ENCODE data around the gene NADK2. TPM values are rescaled to one million over a fixed set of nuclear protein-coding genes. Genes with fewer than 3 reads are reported as not detected.

Gene NADK2, protein sequence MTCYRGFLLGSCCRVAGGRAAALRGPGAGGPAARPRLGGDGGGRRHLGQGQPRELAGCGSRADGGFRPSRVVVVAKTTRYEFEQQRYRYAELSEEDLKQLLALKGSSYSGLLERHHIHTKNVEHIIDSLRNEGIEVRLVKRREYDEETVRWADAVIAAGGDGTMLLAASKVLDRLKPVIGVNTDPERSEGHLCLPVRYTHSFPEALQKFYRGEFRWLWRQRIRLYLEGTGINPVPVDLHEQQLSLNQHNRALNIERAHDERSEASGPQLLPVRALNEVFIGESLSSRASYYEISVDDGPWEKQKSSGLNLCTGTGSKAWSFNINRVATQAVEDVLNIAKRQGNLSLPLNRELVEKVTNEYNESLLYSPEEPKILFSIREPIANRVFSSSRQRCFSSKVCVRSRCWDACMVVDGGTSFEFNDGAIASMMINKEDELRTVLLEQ
- 57.0 TPM for total RNA-seq

DNA sequence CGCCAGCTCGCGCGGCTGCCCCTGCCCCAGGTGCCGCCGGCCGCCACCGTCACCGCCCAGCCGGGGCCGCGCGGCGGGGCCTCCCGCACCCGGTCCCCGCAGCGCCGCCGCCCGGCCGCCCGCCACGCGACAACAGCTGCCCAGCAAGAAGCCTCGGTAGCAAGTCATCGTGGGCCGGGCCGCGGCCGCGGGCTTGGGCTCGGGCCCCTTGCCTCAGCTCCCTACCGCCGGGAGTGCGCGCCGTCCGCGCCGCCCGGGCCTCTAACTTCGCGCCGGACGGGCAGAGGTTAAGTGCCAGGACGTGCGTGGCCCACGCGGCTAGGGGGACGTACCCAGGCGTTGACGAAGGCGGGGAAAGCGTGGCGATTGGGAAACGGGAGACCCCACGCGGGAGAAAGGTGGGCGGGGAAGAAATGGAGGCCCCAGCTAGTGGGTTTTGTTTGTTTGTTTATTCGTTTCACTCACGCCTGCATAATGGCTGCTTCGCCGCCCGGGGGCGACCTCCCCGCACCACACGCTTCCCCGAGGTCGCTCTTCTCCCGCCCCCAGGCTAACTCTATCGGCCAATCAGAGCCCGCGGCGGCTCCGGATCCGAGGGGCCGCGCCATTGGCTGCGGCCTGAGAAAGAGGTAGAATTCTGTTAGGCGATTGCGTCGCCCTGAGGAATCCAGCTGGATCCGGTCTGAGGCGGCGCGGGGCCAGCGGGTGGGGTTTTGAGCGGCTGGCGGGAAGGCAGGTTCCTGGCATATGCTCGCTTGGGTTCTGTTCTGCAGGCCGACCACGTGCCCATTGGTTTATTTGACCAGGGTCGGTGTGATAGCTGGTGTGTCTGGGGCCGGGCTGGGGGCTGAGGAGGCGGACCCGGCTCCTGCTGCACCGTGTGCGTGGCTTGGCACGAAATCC is at the start of gene NADK2:
Gene NADK2 (minus strand): TSS at position 295 of the 903 bp plus-strand sequence. CDS start 127 bp downstream, at position 168.

DNA sequence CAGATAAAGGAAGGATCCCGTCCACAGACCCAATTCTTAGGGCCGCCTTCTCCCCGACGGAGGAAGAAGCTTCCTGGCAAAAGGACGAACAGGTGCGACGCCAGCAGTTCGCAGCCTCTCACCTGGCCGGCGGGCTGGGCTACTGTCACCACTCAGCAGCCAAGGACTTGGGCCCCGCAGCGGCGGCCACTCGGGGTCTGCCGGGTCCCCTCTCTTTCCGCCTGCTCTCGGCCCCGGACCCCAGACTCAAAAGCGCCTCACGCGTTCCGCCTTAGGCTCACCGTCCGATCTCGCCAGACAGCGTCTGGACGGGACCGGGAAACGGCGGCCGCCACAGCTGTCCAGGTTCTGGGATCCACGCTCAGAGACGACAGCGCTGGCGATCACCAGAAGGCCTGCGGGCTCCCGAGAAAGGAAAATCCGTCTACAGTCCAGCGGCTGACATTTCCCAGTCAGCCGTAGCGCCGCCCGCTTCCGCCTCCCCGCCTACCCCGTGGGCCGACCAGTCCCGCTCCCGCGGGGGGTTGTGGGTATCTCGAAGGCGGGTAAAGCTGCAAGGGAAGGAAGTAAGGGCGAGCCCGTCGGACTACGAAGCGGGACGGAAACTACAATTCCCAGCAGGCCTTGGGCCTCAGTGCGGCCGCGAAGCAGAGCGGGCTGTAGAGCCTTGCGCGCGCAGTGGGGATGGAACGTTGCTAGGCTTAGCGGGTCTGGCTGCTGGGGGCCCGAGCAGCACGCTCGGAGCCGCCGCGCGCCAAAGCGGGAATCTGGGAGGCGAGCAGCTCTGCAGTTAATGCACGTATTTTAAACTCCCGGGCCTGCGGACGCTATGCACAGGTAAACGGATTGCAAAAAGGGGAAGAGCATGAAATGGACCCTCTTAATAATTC is 90.0 kb downstream of the NADK2 start, which contains the start of the genes LMBRD2 and SKP2:
Gene LMBRD2 (minus strand): TSS at position 454 of the 890 bp plus-strand sequence. CDS start 8,538 bp downstream, outside the sequence.
Gene SKP2 (plus strand): TSS at position 678 of the 890 bp plus-strand sequence. CDS start 152 bp downstream, at position 830.

Small RNA genes within 50 kb of the gene (small RNA-seq; reads per million reads assigned to genes)
- gene MIR580 (ENCODE audit: low replicate concordance) = 0.49 reads per million, percentile 43 among the genes with 10 or more reads in this experiment
- not detected for gene RNU6-1305P (ENCODE audit: low replicate concordance)

Other genes with a start within 250 kb of the NADK2 start
- gene UGT3A2, start 175.0 kb downstream of the NADK2 start, total RNA-seq = not detected
- gene LMBRD2, start 90.0 kb downstream of the NADK2 start, total RNA-seq = 66.0 TPM
- gene SKP2, start 89.8 kb downstream of the NADK2 start, total RNA-seq = 21.0 TPM
- 3.8 TPM for gene RANBP3L, start 60.0 kb upstream of the NADK2 start, total RNA-seq